HL-60 (cell line): ENCODE results near the gene ZBTB32.

ENCODE experiments used
- CTCF ChIP-seq: IDR thresholded peaks from one replicate; pipeline ENCODE4 v1.5.1; 2011; ENCODE audit warnings: low read length, control low read depth, inconsistent platforms; ENCODE audit not compliant: insufficient read depth
- REST ChIP-seq: IDR thresholded peaks from 2 replicates; pipeline ENCODE4 v1.6.1; 2012; ENCODE audit warnings: low read depth; ENCODE audit not compliant: insufficient replicate concordance
- SPI1 ChIP-seq: IDR thresholded peaks from 2 replicates; pipeline ENCODE4 v1.6.1; 2012; ENCODE audit warnings: low read depth, mild to moderate bottlenecking, borderline replicate concordance

GRCh38 chr19:35745328-35746086 is 41.1 kb downstream of the ZBTB32 start, which contains the start of the genes PSENEN and U2AF1L4:
- TF ChIP-seq CTCF (no peak), REST (no peak), SPI1 (peak; percentile 36; the same call in 1 of the 2 replicates)
